CD4-positive, CD25-positive, alpha-beta regulatory T cell (primary cell): ENCODE results near the gene TRIM24. TPM values are rescaled to one million over a fixed set of nuclear protein-coding genes. Genes with fewer than 3 reads are reported as not detected.

Source experiments
- ATAC-seq, 2 donors: fragments of 150-1000 bp; cut with Tn5 transposase; one replicate each; pipeline ENCODE4 v1.10.0; 2021; ENCODE audit warnings: low read depth in 2 of 2, moderate number of reproducible peaks in 2 of 2, moderate library complexity in 1 of 2
- DNase-seq, 3 donors: peaks; one replicate each; pipeline versions ENCODE4 v3.0.0 to v3.0.0-alpha.2; 2012 to 2022; ENCODE audit warnings: mixed read lengths in 1 of 3
- H3K27ac ChIP-seq: one replicate; pipeline ENCODE4 v1.7.0; 2013; ENCODE audit warnings: mild to moderate bottlenecking, low read length; ENCODE audit not compliant: insufficient read depth, poor library complexity, severe bottlenecking
- H3K27me3 ChIP-seq: one replicate; pipeline ENCODE4 v1.7.0; 2013; ENCODE audit warnings: low read length; ENCODE audit not compliant: control insufficient read depth, insufficient read depth
- H3K36me3 ChIP-seq: one replicate; pipeline ENCODE4 v1.7.0; 2013; ENCODE audit warnings: mild to moderate bottlenecking, low read length, moderate library complexity; ENCODE audit not compliant: control insufficient read depth, insufficient read depth
- H3K4me1 ChIP-seq: 2 replicates; pipeline ENCODE4 v1.7.0; 2013; ENCODE audit warnings: mild to moderate bottlenecking, low read length; ENCODE audit not compliant: insufficient read depth, control insufficient read depth, poor library complexity, severe bottlenecking
- H3K4me3 ChIP-seq: one replicate; pipeline ENCODE4 v1.7.0; 2013; ENCODE audit warnings: low read depth, mild to moderate bottlenecking, low read length, moderate library complexity
- H3K9me3 ChIP-seq, 2 experiments: 1 replicate in 1 of 2; 2 replicates in 1 of 2; pipeline ENCODE4 v1.7.0; 2013; ENCODE audit warnings: low read length in 2 of 2, mild to moderate bottlenecking in 1 of 2, moderate library complexity in 1 of 2; ENCODE audit not compliant: control insufficient read depth in 2 of 2
- H3K27ac Mint-ChIP-seq, 3 donors: one replicate each; pipeline ENCODE4 v1.8.0; 2020 to 2022; ENCODE audit warnings: mild to moderate bottlenecking in 3 of 3, mixed read lengths in 3 of 3, moderate library complexity in 2 of 3
- H3K27me3 Mint-ChIP-seq: one replicate; pipeline ENCODE4 v1.8.0; 2022; ENCODE audit warnings: mild to moderate bottlenecking, mixed read lengths
- H3K36me3 Mint-ChIP-seq: one replicate; pipeline ENCODE4 v1.8.0; 2020; ENCODE audit warnings: mixed read lengths
- H3K4me1 Mint-ChIP-seq, 4 donors: one replicate each; pipeline ENCODE4 v1.8.0; 2020 to 2022; ENCODE audit warnings: mixed read lengths in 4 of 4, mild to moderate bottlenecking in 1 of 4
- H3K4me3 Mint-ChIP-seq, 4 donors: one replicate each; pipeline ENCODE4 v1.8.0; 2020 to 2022; ENCODE audit warnings: mild to moderate bottlenecking in 4 of 4, mixed read lengths in 4 of 4, moderate library complexity in 3 of 4
- H3K9me3 Mint-ChIP-seq, 7 donors: one replicate each; pipeline ENCODE4 v1.8.0; 2020 to 2022; ENCODE audit warnings: mixed read lengths in 7 of 7, mild to moderate bottlenecking in 3 of 7, moderate library complexity in 2 of 7
- polyA plus RNA-seq, 4 donors: library from polyadenylated mRNA; unstranded; fragments of 300-500 nt; fragmentation: Illumina TruSeq; gene quantifications; one replicate each; pipeline ENCODE4 v1.2.3, GENCODE V29; 2021
- total RNA-seq: library from RNA; stranded (reverse); gene quantifications from one replicate; pipeline ENCODE4 v1.2.3, GENCODE V29; 2022

Gene TRIM24
- total and polyA plus RNA-seq, 5 donors from 2014 or later = 5.6 to 20.5 (median 7.8) TPM

- no peaks in the 10 kb centered on the region for H3K4me1 ChIP-seq
- H3K27ac ChIP-seq = no peak overlapping the region
- Mint-ChIP-seq H3K27ac (no peak overlapping the region), H3K9me3 (no peaks in the 10 kb centered on the region), H3K36me3 (no peaks in the 10 kb centered on the region), H3K4me3 (no peak overlapping the region), H3K27me3 (peaks cover 8% of the 10 kb centered on the region), H3K4me1 (peaks cover 0 to 16% (median 2%) of the 10 kb centered on the region in 4 donors)
- no peaks in the 10 kb centered on the region for H3K9me3 ChIP-seq
- DNase-seq = no peak
- no peak overlapping the region for H3K4me3 ChIP-seq
- no peak for ATAC-seq
- peaks cover 2% of the 10 kb centered on the region for H3K27me3 ChIP-seq
- no peaks in the 10 kb centered on the region for H3K36me3 ChIP-seq
Observed at GRCh38 chr7:138603549-138604318, 143.7 kb downstream of the TRIM24 start.

GRCh38 chr7:138606236-138606635, 146.2 kb downstream of the TRIM24 start:
- Histone ChIP-seq H3K4me1 (no peaks in the 10 kb centered on the region), H3K36me3 (no peaks in the 10 kb centered on the region), H3K27ac (no peak overlapping the region), H3K27me3 (peaks cover 2% of the 10 kb centered on the region), H3K4me3 (no peak overlapping the region), H3K9me3 (no peaks in the 10 kb centered on the region)
- ATAC-seq = no peak
- H3K4me3 Mint-ChIP-seq = no peak overlapping the region
- H3K9me3 Mint-ChIP-seq = no peaks in the 10 kb centered on the region
- no peak overlapping the region for H3K27ac Mint-ChIP-seq
- peaks cover 0 to 16% (median 2%) of the 10 kb centered on the region in 4 donors for H3K4me1 Mint-ChIP-seq
- peaks cover 8% of the 10 kb centered on the region for H3K27me3 Mint-ChIP-seq
- no peak for DNase-seq
- no peaks in the 10 kb centered on the region for H3K36me3 Mint-ChIP-seq

GRCh38 chr7:138607216-138608126, 147.4 kb downstream of the TRIM24 start:
- Mint-ChIP-seq H3K27me3 (peaks cover 5% of the 10 kb centered on the region), H3K4me3 (no peak overlapping the region), H3K9me3 (no peaks in the 10 kb centered on the region), H3K27ac (no peak overlapping the region), H3K4me1 (peaks cover 0 to 16% (median 2%) of the 10 kb centered on the region in 4 donors), H3K36me3 (no peaks in the 10 kb centered on the region)
- ATAC-seq (no peak), DNase-seq (no peak)
- H3K36me3 ChIP-seq = no peaks in the 10 kb centered on the region
- H3K9me3 ChIP-seq = no peaks in the 10 kb centered on the region
- no peaks in the 10 kb centered on the region for H3K4me1 ChIP-seq
- no peaks in the 10 kb centered on the region for H3K27me3 ChIP-seq
- no peak overlapping the region for H3K4me3 ChIP-seq
- H3K27ac ChIP-seq = no peak overlapping the region

GRCh38 chr7:138608275-138608674, 148.2 kb downstream of the TRIM24 start:
- no peak overlapping the region for H3K4me3 Mint-ChIP-seq
- ATAC-seq = no peak

GRCh38 chr7:138610671-138611170, 150.7 kb downstream of the TRIM24 start:
- no peak overlapping the region for H3K27ac Mint-ChIP-seq
- no peaks in the 10 kb centered on the region for H3K36me3 Mint-ChIP-seq
- no peaks in the 10 kb centered on the region for H3K4me1 ChIP-seq
- no peak overlapping the region for H3K27ac ChIP-seq
- H3K9me3 Mint-ChIP-seq = peaks cover 0 to 3% (median 0%) of the 10 kb centered on the region in 7 donors
- no peaks in the 10 kb centered on the region for H3K27me3 ChIP-seq
- H3K36me3 ChIP-seq = no peaks in the 10 kb centered on the region
- no peak for ATAC-seq
- H3K4me3 ChIP-seq = no peak overlapping the region
- no peak for DNase-seq
- H3K4me3 Mint-ChIP-seq = no peak overlapping the region
- peaks cover 0 to 16% (median 0%) of the 10 kb centered on the region in 4 donors for H3K4me1 Mint-ChIP-seq
- H3K9me3 ChIP-seq = no peaks in the 10 kb centered on the region
- no peaks in the 10 kb centered on the region for H3K27me3 Mint-ChIP-seq

More at GRCh38 chr7:138608275-138608674, 148.2 kb downstream of the TRIM24 start:
- Histone ChIP-seq H3K36me3 (no peaks in the 10 kb centered on the region), H3K4me3 (no peak overlapping the region), H3K27me3 (no peaks in the 10 kb centered on the region), H3K9me3 (no peaks in the 10 kb centered on the region), H3K27ac (no peak overlapping the region), H3K4me1 (no peaks in the 10 kb centered on the region)
- no peaks in the 10 kb centered on the region for H3K36me3 Mint-ChIP-seq
- no peaks in the 10 kb centered on the region for H3K27me3 Mint-ChIP-seq
- peaks cover 0 to under 1% (median 0%) of the 10 kb centered on the region in 7 donors for H3K9me3 Mint-ChIP-seq
- H3K4me1 Mint-ChIP-seq = peaks cover 0 to 16% (median 0%) of the 10 kb centered on the region in 4 donors
- H3K27ac Mint-ChIP-seq = no peak overlapping the region
- no peak for DNase-seq

- H3K4me3 ChIP-seq = no peak overlapping the region
- H3K27me3 ChIP-seq = no peaks in the 10 kb centered on the region
- no peak for DNase-seq
- Mint-ChIP-seq H3K27me3 (no peaks in the 10 kb centered on the region), H3K4me3 (no peak overlapping the region), H3K4me1 (peaks cover 0 to 1% (median 0%) of the 10 kb centered on the region in 4 donors), H3K27ac (no peak overlapping the region), H3K9me3 (peaks cover 0 to 5% (median 0%) of the 10 kb centered on the region in 7 donors), H3K36me3 (no peaks in the 10 kb centered on the region)
- no peaks in the 10 kb centered on the region for H3K4me1 ChIP-seq
- no peak for ATAC-seq
- H3K27ac ChIP-seq = no peak overlapping the region
- H3K36me3 ChIP-seq = no peaks in the 10 kb centered on the region
- no peaks in the 10 kb centered on the region for H3K9me3 ChIP-seq
Observed at GRCh38 chr7:138613630-138614029, 153.6 kb downstream of the TRIM24 start.

GRCh38 chr7:138616085-138616484, 156.0 kb downstream of the TRIM24 start:
- Histone ChIP-seq H3K27me3 (no peaks in the 10 kb centered on the region), H3K9me3 (no peaks in the 10 kb centered on the region), H3K4me1 (no peaks in the 10 kb centered on the region), H3K36me3 (no peaks in the 10 kb centered on the region), H3K4me3 (no peak overlapping the region), H3K27ac (no peak overlapping the region)
- Mint-ChIP-seq H3K27me3 (no peaks in the 10 kb centered on the region), H3K27ac (no peak overlapping the region), H3K9me3 (peaks cover 0 to 5% (median 0%) of the 10 kb centered on the region in 7 donors), H3K4me3 (no peak overlapping the region), H3K36me3 (no peaks in the 10 kb centered on the region), H3K4me1 (no peaks in the 10 kb centered on the region)
- ATAC-seq (no peak), DNase-seq (no peak)
